Epithelial cell of proximal tubule (primary cell): ENCODE measurements around the gene ADAM15. TPM values are rescaled to one million over a fixed set of nuclear protein-coding genes. Genes with fewer than 3 reads are reported as not detected.
A peak's percentile ranks its signal among the peaks of the same experiment; 100 is the strongest.

Experiments
- DNase-seq: peaks from one replicate; pipeline ENCODE4 v3.0.0-alpha.2; 2011; ENCODE audit warnings: low read depth
- H3K4me3 ChIP-seq: 2 replicates; pipeline ENCODE4 v1.5.1; 2011; ENCODE audit warnings: low read depth, mild to moderate bottlenecking, low read length
- CTCF ChIP-seq: conservative IDR thresholded peaks from 2 replicates; pipeline ENCODE4 v1.5.1; 2012; ENCODE audit warnings: low read depth, mild to moderate bottlenecking, low read length
- total RNA-seq: library from RNA; depleted of rRNA; stranded (reverse); fragments of >200 nt; gene quantifications from 2 replicates; pipeline ENCODE4 v1.2.3, GENCODE V29; 2015

ADAM15 gene
- total RNA-seq, 1 donor from 2014 or later = 164 TPM

GRCh38 chr1:155079487-155080311, 28.6 kb downstream of the ADAM15 start:
- no peak for TF ChIP-seq CTCF
- DNase-seq = no peak
- H3K4me3 ChIP-seq = peak overlapping the region; percentile 40

GRCh38 chr1:155080312-155081228, 29.5 kb downstream of the ADAM15 start:
- DNase-seq = no peak
- H3K4me3 ChIP-seq = peak overlapping the region; percentile 19
- TF ChIP-seq CTCF = no peak

GRCh38 chr1:155081472-155082300, 30.6 kb downstream of the ADAM15 start:
- DNase-seq = no peak

GRCh38 chr1:155082301-155083051, 31.4 kb downstream of the ADAM15 start:
- H3K4me3 ChIP-seq = no peak overlapping the region
- TF ChIP-seq CTCF = no peak
- no peak for DNase-seq

More at GRCh38 chr1:155081472-155082300, 30.6 kb downstream of the ADAM15 start:
- no peak for TF ChIP-seq CTCF
- no peak overlapping the region for H3K4me3 ChIP-seq

- DNase-seq = no peak
- no peak for TF ChIP-seq CTCF
- no peak overlapping the region for H3K4me3 ChIP-seq
Observed at GRCh38 chr1:155083052-155083541, 32.0 kb downstream of the ADAM15 start.
